Right lobe of liver (tissue), 6 donors: Measurements from ENCODE around the gene MTIF3. TPM values are rescaled to one million over a fixed set of nuclear protein-coding genes. Genes with fewer than 3 reads are reported as not detected.

Experiments used
- ATAC-seq, 4 donors: fragments of 200-7000 bp; cut with Tn5 transposase; one replicate each; pipeline ENCODE4 v1.9.1; 2020; ENCODE audit warnings: mild to moderate bottlenecking in 4 of 4, moderate library complexity in 4 of 4
- DNase-seq, 3 donors: peaks; one replicate each; pipeline ENCODE4 v3.0.0-alpha.2; 2020
- H3K27ac ChIP-seq, 3 donors: fragments of 200-600 bp; one replicate each; pipeline ENCODE4 v1.8.0; 2022
- H3K27me3 ChIP-seq, 2 donors: fragments of 200-600 bp; one replicate each; pipeline ENCODE4 v1.8.0; 2022
- H3K36me3 ChIP-seq, 4 donors: fragments of 200-600 bp; sonication (generic) in 1 of 4; one replicate each; pipeline versions ENCODE4 v1.5.1 to v1.8.0; 2017 to 2022; ENCODE audit warnings: control low read depth in 1 of 4
- H3K4me1 ChIP-seq, 4 donors: fragments of 200-600 bp; sonication (generic) in 1 of 4; one replicate each; pipeline versions ENCODE4 v1.5.1 to v1.8.0; 2017 to 2022; ENCODE audit warnings: control low read depth in 1 of 4
- H3K4me3 ChIP-seq, 3 donors: fragments of 200-600 bp; one replicate each; pipeline ENCODE4 v1.8.0; 2022
- H3K9me3 ChIP-seq, 4 donors: fragments of 200-600 bp; sonication (generic) in 1 of 4; one replicate each; pipeline versions ENCODE4 v1.5.1 to v1.8.0; 2017 to 2022; ENCODE audit warnings: control low read depth in 1 of 4
- POLR2A ChIP-seq: fragments of 450-650 bp; IDR thresholded peaks from one replicate; pipeline ENCODE4 v1.6.1; 2017; ENCODE audit warnings: antibody characterized with exemption, mild to moderate bottlenecking
- WGBS: methylation state at CpG from one replicate; pipeline ENCODE4 v1.1.6; 2018; ENCODE audit warnings: low coverage, low lambda C conversion rate; ENCODE audit not compliant: insufficient coverage; ENCODE audit errors: missing lambda C conversion rate; 5-methylcytosine and 5-hydroxymethylcytosine counted together
- intact Hi-C, 2 donors: fragments of 100-400 bp; cut with DNase I; formaldehyde crosslinking; loops; one replicate each; pipeline versions ENCODE4 v1.11.2 to v1.14.1; 2022
- small RNA-seq, 2 experiments: library from RNA; depleted of rRNA; stranded (forward); fragments of <200 nt; gene quantifications; one replicate each; pipeline ENCODE3, GENCODE V24; 2016
- total RNA-seq, 6 experiments: library from RNA; depleted of rRNA in 2 of 6; stranded (reverse); fragments of >200 nt in 2 of 6; fragmentation: NEBNext Ultra II Directional in 3 of 6; extraction: Animal tissue kit (Norgen Biotek cat#: 25700) in 3 of 6; gene quantifications; one replicate each; pipeline versions ENCODE4 v1.1.0 to v1.2.4, GENCODE V29; 2016 to 2023
- TF ChIP-seq, protein P1 (sequence below), 4 donors: fragments of 200-600 bp in 3 of 4; fragments of 450-650 bp in 1 of 4; IDR thresholded peaks; one replicate each; pipeline versions ENCODE4 v1.5.1 to v1.8.0; 2016 to 2022; ENCODE audit warnings: antibody characterized with exemption in 4 of 4, mild to moderate bottlenecking in 2 of 4
- donor health status: DM: no; HTN: yes; CAD: no.
- donor health status: DM: no; HTN: no; CAD: no.
- donor health status: DM: no; HTN: no; CAD: no.
- donor health status: DM: no; HTN: yes; CAD: no.
- donor health status: DM: no; HTN: yes; CAD: no.

Gene MTIF3
- total RNA-seq, 6 experiments from 2014 or later = 26.5 to 46.0 (median 32.0) TPM

DNA sequence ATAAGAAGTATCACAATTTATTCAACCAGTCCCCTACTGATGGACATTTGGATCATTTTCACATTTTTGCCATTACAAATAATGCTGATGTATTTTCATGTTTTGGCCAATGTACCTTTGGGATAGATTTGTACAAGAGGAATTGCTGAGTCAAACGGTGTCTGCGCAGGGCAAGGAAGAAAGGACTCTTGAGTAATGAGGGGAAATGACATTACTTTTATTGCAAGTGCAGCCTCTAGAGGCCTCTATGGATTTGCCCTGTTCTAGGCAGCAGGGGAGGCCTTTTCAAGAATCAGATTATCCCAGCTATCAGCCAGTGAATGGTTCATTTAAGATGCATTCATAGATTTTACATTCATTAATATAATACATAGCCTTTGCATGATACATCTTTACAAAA, 58.9 kb downstream of the MTIF3 start:
- Histone ChIP-seq H3K9me3 (no peaks in the 10 kb centered on the region), H3K4me3 (no peak overlapping the region), H3K4me1 (peaks cover 0 to 8% (median 0%) of the 10 kb centered on the region in 4 donors), H3K27me3 (no peaks in the 10 kb centered on the region), H3K27ac (no peak overlapping the region), H3K36me3 (no peaks in the 10 kb centered on the region)
- DNase-seq (no peak), ATAC-seq (no peak)
- intact Hi-C loops = no loop called here
- TF ChIP-seq POLR2A = no peak
- TF ChIP-seq, protein P1, sequence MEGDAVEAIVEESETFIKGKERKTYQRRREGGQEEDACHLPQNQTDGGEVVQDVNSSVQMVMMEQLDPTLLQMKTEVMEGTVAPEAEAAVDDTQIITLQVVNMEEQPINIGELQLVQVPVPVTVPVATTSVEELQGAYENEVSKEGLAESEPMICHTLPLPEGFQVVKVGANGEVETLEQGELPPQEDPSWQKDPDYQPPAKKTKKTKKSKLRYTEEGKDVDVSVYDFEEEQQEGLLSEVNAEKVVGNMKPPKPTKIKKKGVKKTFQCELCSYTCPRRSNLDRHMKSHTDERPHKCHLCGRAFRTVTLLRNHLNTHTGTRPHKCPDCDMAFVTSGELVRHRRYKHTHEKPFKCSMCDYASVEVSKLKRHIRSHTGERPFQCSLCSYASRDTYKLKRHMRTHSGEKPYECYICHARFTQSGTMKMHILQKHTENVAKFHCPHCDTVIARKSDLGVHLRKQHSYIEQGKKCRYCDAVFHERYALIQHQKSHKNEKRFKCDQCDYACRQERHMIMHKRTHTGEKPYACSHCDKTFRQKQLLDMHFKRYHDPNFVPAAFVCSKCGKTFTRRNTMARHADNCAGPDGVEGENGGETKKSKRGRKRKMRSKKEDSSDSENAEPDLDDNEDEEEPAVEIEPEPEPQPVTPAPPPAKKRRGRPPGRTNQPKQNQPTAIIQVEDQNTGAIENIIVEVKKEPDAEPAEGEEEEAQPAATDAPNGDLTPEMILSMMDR (IDR thresholded peaks at IDR 0.05) = no peak
- WGBS = 42% methylated on average over 2 of the region's 2 CpGs

DNA sequence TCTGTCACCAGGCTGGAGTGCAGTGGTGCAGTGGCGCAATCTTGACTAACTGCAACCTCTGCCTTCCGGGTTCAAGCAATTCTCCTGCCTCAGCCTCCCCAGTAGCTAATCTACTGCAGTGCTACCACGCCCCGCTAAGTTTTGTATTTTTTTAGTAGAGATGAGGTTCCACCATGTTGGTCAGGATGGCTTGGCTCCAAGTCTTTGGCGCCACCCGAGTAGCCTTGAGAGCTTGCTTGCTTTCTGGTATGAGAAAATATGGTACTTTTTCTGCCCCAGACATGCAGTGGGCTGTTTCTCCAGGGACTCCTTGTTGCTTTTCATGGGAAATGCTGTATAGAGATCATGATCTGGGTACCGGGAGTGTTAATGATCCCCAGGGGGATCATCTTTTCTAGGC, 60.5 kb downstream of the MTIF3 start:
- 84% methylated on average over 7 of the region's 7 CpGs for WGBS
- TF ChIP-seq, protein P1 (IDR thresholded peaks at IDR 0.05) = no peak
- no peak for TF ChIP-seq POLR2A
- no peak for DNase-seq

DNA sequence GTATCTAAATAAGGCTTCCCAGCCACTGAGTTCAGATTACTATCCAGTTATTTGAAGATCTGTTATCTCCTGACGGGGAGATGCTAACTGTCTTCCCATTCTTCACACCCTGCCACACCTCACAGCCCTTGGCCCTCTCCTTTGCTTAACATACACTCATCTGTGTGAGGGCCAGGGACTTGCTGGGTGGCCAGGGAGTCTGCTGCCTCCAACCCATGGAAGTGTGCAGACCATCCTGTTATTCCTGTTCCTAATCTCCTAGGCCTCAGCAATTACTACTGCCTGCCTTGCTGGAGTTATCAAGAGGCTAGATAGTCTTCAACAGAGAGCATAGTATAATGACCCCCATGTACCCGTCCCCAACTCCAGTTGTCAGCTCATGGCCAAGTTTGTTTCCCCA, 62.1 kb downstream of the MTIF3 start:
- intact Hi-C loops = no loop called here
- TF ChIP-seq, protein P1 (IDR thresholded peaks at IDR 0.05) = no peak
- no peak for TF ChIP-seq POLR2A
- Histone ChIP-seq H3K36me3 (no peaks in the 10 kb centered on the region), H3K27ac (no peak overlapping the region), H3K4me1 (no peaks in the 10 kb centered on the region), H3K9me3 (no peaks in the 10 kb centered on the region), H3K4me3 (no peak overlapping the region), H3K27me3 (no peaks in the 10 kb centered on the region)
- no peak for ATAC-seq
- 88% methylated on average over 2 of the region's 2 CpGs for WGBS
- DNase-seq = no peak

More for the DNA sequence above, 60.5 kb downstream of the MTIF3 start:
- intact Hi-C loops = no loop called here
- Histone ChIP-seq H3K27me3 (no peaks in the 10 kb centered on the region), H3K4me3 (no peak overlapping the region), H3K9me3 (no peaks in the 10 kb centered on the region), H3K4me1 (no peaks in the 10 kb centered on the region), H3K36me3 (no peaks in the 10 kb centered on the region), H3K27ac (no peak overlapping the region)
- no peak for ATAC-seq

Small RNA genes within 50 kb of the gene (small RNA-seq; reads per million reads assigned to genes)
- 0 reads per million in 2 experiments for gene RNU6-63P
- 0 reads per million in 2 experiments for gene RNY1P1

Other genes with a start within 250 kb of the MTIF3 start
- gene RPL21, start 199.0 kb downstream of the MTIF3 start, total RNA-seq = 100 to 1,000 TPM; 174 to 362 (median 317) TPM
- gene RASL11A, start 179.7 kb downstream of the MTIF3 start, total RNA-seq = 10 to 100 TPM in 1 of 6 experiments, 1 to 10 TPM in 5; 4.2 to 23.4 (median 6.1) TPM
- gene GTF3A, start 25.9 kb downstream of the MTIF3 start, total RNA-seq = 100 to 1,000 TPM in 2 of 6 experiments, 10 to 100 TPM in 4; 50.2 to 216 (median 64.9) TPM
- 10 to 100 TPM in 5 of 6 experiments, 1 to 10 TPM in 1; 9.5 to 28.3 (median 19.6) TPM for gene LNX2, start 170.0 kb upstream of the MTIF3 start, total RNA-seq
- 10 to 100 TPM; 34.9 to 56.2 (median 46.6) TPM for gene POLR1D, start 171.3 kb upstream of the MTIF3 start, total RNA-seq